Measurements from ENCODE around the gene CETN3.
"Not testable (repeated sequence)": the region's sequence is repeated elsewhere in the genome, so short reads cannot be mapped to it uniquely, and the experiment has no call there.

- not testable (repeated sequence) for TF ChIP-seq POLR2A (IDR thresholded peaks at IDR 0.05; ENCODE audit: low read length); GATA1 (IDR thresholded peaks at IDR 0.05; ENCODE audit: low read depth, low read length)
These were observed 38.3 kb downstream of the CETN3 start for GRCh38 chr5:90371269-90371668.
